RPMI8226 (cell line): ENCODE results near the gene HMX1.

Experiments
- DNase-seq: peaks from one replicate; pipeline ENCODE4 v3.0.0-alpha.2; 2015

Gene HMX1

GRCh38 chr4:8891646-8892555 lies 20.3 kb upstream of the HMX1 start:
- no peak for DNase-seq

DNA sequence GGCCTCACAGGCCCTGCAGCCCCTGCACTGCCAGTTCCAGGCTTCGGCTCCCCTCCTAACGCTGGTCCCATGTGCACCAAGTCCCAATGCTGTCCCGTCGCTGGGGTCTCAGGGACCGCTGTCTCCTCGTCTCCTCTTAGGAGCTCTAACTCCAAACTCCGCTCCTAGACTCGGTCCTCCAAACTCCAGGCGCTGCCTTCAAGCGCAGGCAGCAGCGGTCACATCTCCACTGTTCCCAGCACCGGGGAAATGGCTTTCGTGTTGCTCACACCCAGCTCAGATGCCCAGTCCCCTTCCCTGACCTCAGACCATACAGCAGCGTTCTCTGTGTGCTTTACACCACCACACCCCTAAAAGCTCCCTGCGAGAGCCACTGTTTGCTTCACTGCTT lies 19.6 kb upstream of the HMX1 start:
- DNase-seq: no peak

DNA sequence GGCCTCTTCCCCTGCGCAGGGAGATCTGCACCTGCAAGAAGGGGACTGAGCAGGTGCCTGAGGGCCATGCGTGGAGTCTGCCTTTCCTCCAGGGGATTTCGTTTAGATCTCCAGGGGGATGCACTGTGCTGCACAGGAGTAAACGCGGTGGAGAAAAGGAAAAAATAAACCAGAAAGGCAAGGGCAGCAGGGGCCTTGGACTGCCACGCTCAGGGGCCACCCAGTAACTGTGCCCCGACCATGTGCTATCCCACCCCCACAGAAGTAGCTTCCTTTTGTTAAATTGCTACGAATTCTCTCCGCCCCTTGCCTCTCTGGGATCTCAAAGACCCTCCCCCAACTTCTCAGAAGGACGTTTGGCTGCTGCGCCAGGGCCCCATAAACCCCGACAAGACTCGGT lies 17.2 kb upstream of the HMX1 start:
- no peak for DNase-seq

GRCh38 chr4:8886612-8887406 lies 15.2 kb upstream of the HMX1 start:
- DNase-seq: no peak

DNA sequence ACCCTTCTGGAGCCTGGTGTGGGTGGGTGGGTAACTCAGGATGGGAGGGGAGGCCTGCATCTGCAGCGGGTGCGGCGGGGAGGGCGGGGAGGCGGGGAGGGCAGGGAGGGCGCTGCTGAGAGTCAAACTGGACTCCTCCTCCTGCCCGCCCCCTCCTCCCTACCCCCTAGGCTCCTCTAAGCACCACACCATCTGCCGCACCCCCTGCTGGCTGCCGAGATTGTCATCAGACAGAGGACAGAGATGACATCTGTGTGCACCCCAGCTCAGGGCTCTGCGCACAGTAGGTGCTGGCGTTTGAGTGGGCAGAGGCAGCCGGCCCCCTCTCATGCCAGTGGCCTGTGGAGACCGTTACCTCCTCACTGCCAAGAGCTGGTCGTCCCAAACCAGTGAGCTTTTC lies 10.6 kb upstream of the HMX1 start:
- no peak for DNase-seq

GRCh38 chr4:8880851-8881250 lies 9.2 kb upstream of the HMX1 start:
- no peak for DNase-seq

DNA sequence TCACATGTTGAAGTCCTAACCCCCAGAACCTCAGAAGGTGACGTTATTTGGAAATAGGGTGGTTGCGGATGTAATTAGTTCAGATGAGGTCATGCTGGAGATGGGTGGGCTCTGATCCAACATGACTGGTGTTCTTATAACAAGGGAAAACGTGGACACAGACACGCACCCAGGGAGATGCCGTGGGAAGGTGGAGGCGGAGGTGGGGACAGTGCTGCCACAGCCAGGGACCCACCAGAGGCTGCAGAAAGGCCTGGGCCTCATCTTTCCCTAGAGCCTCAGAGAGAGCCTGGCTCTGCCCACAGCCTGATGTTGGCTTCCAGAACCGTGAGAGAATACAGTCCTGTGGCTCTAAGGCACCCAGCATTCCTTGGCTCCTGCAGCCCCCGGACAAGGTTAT lies 7.9 kb upstream of the HMX1 start:
- no peak for DNase-seq

DNA sequence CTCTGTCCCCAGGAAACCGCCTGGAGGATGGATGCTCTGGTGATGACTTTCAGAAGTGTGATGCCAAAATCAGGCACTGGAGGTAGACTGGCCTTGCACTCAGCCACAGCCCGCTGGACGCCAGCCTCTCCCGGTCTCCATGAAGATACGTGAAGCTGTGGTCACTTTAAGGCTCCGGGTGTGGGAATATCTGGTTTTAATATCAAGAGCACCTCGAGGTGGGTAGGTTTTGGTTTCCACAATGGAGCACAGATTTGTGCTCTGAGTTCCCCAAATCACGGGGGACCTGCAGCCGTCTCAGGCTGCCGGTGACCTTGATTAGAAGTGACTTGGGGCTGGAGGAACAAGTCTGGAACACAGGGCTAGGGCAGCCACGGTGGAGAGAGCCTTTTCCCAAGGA lies 6.8 kb upstream of the HMX1 start:
- no peak for DNase-seq

DNA sequence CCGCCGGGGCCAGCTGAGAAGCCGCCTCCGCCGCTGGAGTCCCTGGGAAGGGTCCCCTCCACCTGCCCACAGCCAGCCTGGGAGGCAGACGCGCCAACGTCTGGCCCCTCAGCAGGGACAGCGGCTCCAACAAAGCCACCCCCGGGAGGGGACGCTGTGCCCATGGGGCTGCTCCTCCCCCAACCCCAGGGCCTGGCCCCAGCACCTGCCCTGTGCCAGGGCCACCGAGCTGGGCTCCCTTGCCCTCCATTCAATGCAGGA lies 6.1 kb upstream of the HMX1 start:
- DNase-seq: no peak

DNA sequence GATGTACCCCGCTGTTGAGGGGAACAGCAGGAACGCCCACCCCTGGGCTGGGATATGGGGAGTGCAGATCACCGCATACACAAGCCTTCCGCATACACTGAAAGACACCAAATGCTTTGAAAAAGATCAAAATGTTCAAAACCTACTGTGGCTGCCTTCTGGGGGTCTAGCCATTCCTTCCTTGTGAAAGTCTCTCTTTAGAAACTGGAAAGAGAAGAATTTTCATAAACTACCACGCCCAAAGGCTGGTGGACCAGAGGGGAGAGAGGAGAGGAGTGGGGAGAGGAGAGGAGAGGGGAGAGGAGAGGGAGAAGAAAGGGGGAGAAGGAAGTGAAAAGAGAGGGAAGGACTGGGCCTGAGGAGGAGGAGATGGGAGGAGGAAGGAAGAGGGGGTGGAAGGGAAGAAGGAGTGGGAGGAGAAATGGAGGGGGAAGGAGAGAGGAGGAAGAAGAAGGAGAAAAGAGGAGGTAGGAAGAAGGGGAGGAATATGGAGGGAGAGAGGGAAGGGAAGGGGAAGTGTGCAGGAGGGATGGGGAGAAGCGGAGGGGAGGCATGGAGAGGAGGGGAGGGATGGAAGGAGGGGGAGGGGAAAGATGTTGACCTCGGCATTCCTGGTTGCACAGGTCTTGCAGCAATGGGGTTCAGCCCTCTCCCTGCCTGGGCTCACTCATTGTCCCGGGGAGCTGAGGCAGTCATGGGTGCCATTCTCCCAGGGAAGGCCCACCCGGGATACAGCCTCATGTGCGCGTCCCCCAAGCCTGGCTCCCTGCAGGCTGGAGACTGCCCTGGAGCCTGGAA lies 5.5 kb upstream of the HMX1 start:
- no peak for DNase-seq

DNA sequence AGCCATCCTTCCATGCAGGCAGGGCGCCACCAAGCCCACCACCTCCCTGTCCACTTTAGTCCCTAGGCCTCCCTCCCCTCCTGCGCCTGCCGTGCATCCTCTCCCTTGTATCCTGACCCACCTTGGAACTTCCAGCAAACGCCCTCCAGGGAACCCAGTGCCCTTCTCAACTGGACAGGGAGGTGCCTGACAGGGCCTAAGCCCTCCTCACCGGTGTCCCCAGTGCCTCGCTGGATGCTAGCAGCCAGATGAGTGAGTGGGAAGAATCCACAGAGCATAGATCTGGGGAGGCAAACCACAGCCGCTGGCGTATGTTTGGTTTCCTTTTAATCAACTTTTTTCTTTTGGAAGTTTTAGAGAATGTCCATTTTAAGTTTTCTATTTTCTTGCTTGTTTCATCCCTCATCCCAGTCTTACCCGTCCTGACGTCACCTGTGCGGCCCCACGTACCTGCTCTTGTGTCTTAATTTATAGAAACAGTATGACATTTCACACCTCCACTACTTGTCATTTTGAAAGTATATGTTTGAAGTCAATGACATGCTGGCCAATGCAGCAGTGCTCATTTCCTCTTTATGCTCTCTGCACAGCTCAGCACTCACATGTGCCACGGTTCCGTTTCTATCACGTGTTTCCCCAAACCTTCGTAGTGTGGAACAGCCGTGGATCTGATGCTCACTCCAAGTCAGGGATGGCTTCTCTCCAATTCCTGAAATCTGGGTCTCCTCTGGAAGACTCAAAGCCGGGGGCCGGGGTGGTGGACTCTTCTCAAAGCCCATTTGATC lies 3.4 kb upstream of the HMX1 start:
- no peak for DNase-seq

GRCh38 chr4:8874003-8874895 lies 2.6 kb upstream of the HMX1 start:
- no peak for DNase-seq

DNA sequence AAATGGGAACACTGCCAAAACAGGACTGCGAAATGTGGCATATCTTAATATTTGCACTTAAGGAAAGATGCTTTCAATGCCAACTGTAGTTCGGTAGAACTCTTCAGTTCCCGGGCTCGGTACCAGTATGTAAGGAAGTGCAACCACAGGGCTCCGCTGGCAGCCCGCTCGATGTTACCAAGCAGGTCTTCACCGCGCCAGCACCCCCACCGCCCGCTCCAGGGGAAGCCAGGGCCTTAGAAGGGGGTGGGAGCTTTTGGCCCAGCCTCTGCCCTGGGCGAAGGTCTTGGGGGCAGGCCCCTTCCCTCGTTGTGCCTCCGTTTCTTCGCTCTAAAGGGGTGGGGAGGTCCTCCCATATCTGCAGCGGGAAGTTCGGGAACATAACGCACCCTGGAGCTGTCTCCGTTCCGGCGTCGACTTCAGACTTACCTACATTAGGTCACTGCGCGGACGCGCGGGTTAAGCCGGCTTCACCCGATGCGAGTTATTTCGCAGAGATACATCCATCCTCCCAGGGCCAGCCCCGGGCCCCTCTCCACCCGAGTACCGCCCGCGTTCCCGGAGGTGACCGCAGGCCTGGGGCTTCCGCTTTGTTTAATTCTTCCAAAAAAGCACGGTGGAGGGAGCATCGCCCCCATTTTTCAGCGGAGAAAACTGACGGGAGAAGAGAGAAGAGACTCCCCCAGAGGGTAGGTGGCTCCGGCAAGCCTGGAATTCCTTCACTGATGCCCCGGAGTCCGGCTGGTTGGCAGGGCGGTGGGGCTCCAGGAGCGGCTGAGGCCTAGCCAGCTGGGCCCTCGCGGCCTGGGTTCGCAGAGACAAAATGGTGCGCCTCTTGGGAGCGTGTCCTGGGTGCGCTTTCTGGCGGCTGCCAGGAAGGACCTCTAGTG lies 1.0 kb upstream of the HMX1 start:
- DNase-seq: no peak

DNA sequence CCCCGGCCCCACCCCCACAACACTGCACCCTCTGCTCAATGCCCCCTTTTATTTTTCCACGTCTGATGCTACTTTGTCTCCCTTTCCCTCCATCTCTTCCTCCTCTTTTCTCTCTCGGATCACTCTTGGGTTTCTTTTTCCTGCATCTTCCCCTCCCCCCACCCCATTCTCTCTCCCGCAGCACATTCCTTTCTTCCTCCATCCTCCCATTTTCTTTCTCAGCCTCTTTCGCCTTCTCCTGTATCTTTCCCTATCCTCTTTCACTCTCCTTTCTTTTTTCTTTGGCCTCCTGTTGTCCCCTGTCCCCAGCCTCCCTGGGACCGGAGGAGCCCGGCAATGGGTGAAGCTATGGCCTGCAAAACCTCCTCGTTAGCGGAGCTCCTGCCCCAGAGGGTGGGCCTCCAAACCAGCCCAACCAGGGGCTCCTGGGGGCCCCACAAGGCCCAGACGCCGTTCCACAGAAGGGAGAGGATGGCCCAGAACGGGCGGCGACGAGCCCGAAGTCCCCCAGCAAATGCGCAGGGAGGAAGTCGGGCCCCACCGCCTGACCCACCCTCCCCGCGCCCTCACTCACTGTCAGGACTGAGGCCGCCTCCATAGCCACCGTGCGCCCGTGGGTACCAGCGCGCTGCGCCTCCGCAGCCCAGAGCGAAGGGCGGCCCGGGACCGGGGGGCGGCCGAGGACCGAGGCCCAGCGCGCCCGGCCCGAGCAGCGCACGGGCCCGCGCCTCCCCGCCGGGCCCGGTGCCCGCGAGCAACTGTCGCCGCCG lies 807 bp downstream of the HMX1 start:
- no peak for DNase-seq

DNA sequence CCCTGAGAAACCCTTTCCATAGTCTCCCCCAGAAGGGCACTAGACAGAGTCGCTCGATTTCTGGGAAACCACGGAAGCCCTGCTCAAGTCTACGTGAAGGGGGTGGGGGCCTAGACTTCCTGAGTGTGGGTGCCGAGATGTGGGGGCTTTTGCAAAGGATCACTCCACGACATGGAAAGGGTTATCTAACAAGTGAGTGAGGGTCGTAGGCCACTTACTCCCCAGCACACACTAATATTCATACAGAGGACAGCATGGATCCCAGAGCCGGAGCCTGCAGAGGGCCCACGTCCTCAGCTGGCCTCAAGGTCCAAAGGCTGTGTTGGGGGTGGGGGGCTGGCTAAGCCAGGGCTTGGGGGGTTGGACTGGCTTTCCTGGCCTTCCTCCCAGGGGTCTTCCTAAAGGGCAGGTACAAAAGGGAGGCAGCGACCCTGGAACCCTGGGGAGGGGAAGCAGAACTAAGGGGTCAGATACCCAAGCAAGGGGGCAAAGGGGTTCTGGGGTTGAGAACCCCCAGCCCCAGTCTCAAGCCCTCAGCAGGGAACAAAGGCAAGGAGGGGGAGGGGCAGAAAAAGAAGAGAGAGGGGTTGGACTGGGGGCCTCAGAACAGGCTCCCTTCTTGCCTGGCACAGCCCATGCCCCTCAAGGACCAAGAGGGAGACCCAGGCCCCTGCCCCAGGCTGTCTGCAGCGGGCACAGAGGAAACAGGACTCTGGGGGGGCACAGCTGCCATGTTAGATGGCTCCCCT lies 1.6 kb downstream of the HMX1 start:
- no peak for DNase-seq

- no peak for DNase-seq
Measured at GRCh38 chr4:8869002-8869897, 2.4 kb downstream of the HMX1 start.

DNA sequence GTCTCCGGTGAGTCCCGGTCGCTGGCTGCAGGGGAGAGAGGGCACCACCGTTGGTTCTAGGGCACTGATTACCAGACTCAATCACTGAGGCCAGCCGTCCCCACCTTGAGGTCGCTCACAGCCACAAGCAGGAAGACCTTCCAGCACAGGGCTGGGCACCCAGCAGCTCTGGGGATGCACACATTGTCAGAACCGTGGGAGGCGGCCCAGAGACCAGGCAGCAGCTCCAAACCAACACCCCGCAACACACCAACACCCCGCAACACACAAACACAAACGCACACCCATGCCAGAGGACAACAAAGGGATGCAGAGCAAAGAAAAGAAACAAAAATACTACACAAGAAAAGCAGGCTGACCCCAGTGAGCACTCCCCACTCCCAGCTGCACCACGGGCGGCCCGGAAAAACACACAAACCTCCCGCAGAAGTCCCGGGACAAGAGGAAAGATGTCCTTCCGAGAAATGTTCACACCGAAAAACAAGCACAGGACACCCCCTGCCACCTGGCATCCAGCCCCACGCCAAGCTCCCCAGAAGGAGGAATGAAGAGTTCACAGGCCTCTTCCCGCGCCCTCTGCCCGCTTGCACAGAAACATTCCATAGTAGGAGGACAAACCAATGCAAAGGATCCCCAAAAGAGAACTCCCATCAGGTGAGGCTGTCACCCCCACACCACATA lies 3.2 kb downstream of the HMX1 start:
- no peak for DNase-seq
